SK-N-SH (cell line): ENCODE measurements around the gene LCE4A. TPM values are rescaled to one million over a fixed set of nuclear protein-coding genes. Genes with fewer than 3 reads are reported as not detected.
"Not testable (repeated sequence)": the region's sequence is repeated elsewhere in the genome, so short reads cannot be mapped to it uniquely, and the experiment has no call there.

ENCODE experiments used
- CTCF ChIA-PET: fragments of 300-600, 350-600 bp; formaldehyde crosslinking; extraction: SDS; loops from one replicate; lab custom pipeline; 2021; lab: Yijun Ruan, JAX
- POLR2A ChIA-PET: fragments of 350-600 bp; sonication (Branson Sonifier 250); formaldehyde crosslinking; extraction: SDS; loops from one replicate; lab custom pipeline; 2020; ENCODE audit warnings: antibody characterized with exemption, inconsistent platforms; lab: Yijun Ruan, JAX
- DNase-seq: peaks from one replicate; pipeline ENCODE4 v3.0.0; 2012
- H2AFZ ChIP-seq: fragments of 200-600 bp; sonication (generic); 2 replicates; pipeline ENCODE4 v1.8.1; 2016; ENCODE audit warnings: antibody characterized with exemption, mild to moderate bottlenecking, low read depth
- H3F3A ChIP-seq: fragments of 200-600 bp; sonication (generic); replicated peaks from 2 replicates; pipeline ENCODE3; 2016; ENCODE audit warnings: antibody characterized with exemption, mild to moderate bottlenecking; ENCODE audit not compliant: insufficient read depth
- H3K27ac ChIP-seq, 2 experiments: fragments of 200-500 bp in 1 of 2; fragments of 200-600 bp in 1 of 2; sonication (Bioruptor generic) in 1 of 2; sonication (generic), shearing (Covaris generic) in 1 of 2; 2 replicates each; pipeline versions ENCODE4 v1.5.1 to v1.6.1; 2014 to 2016; ENCODE audit warnings: low read depth in 2 of 2, inconsistent platforms in 1 of 2, low read length in 1 of 2, mild to moderate bottlenecking in 1 of 2, mixed read lengths in 1 of 2
- H3K27me3 ChIP-seq: fragments of 200-600 bp; sonication (generic), shearing (Covaris generic); 2 replicates; pipeline ENCODE4 v1.6.1; 2016; ENCODE audit warnings: mixed run types; ENCODE audit not compliant: insufficient read depth
- H3K36me3 ChIP-seq, 2 experiments: fragments of 200-500 bp in 1 of 2; fragments of 200-600 bp in 1 of 2; sonication (Bioruptor generic) in 1 of 2; sonication (generic) in 1 of 2; replicated peaks in 1 of 2; 2 replicates each; pipeline versions ENCODE3 to v1.5.1; 2014 to 2016; ENCODE audit warnings: low read length in 1 of 2, mild to moderate bottlenecking in 1 of 2; ENCODE audit not compliant: insufficient read depth in 2 of 2, control insufficient read depth in 1 of 2
- H3K4me1 ChIP-seq, 2 experiments: fragments of 200-500 bp in 1 of 2; fragments of 200-600 bp in 1 of 2; sonication (Bioruptor generic) in 1 of 2; sonication (generic), shearing (Covaris generic) in 1 of 2; 2 replicates each; pipeline versions ENCODE4 v1.5.1 to v1.6.1; 2014 to 2016; ENCODE audit warnings: low read depth in 1 of 2, low read length in 1 of 2, mixed run types in 1 of 2; ENCODE audit not compliant: insufficient read depth in 2 of 2, control insufficient read depth in 1 of 2
- H3K4me2 ChIP-seq: fragments of 200-600 bp; sonication (generic), shearing (Covaris generic); 2 replicates; pipeline ENCODE4 v1.6.1; 2017; ENCODE audit warnings: mixed run types
- H3K4me3 ChIP-seq, 2 experiments: fragments of 200-500 bp in 1 of 2; fragments of 200-600 bp in 1 of 2; sonication (Bioruptor generic) in 1 of 2; sonication (generic), shearing (Covaris generic) in 1 of 2; 2 replicates each; pipeline versions ENCODE4 v1.5.1 to v1.8.1; 2014 to 2016; ENCODE audit warnings: low read depth in 2 of 2, inconsistent platforms in 1 of 2, low read length in 1 of 2, mild to moderate bottlenecking in 1 of 2, mixed read lengths in 1 of 2, moderate library complexity in 1 of 2
- H3K79me2 ChIP-seq: fragments of 200-600 bp; sonication (generic); 2 replicates; pipeline ENCODE4 v1.8.1; 2017; ENCODE audit warnings: mild to moderate bottlenecking; ENCODE audit not compliant: insufficient read depth
- H3K9ac ChIP-seq: fragments of 200-600 bp; sonication (generic); 2 replicates; pipeline ENCODE4 v1.6.1; 2017; ENCODE audit warnings: mixed run types
- H3K9me2 ChIP-seq: fragments of 200-600 bp; sonication (generic); 2 replicates; pipeline ENCODE4 v1.6.1; 2017; ENCODE audit warnings: mixed run types
- H3K9me3 ChIP-seq: fragments of 200-600 bp; sonication (generic); 2 replicates; pipeline ENCODE4 v1.6.1; 2017; ENCODE audit warnings: mixed run types, mild to moderate bottlenecking, moderate library complexity
- H4K20me1 ChIP-seq: fragments of 200-600 bp; sonication (generic); 2 replicates; pipeline ENCODE4 v1.6.1; 2017; ENCODE audit warnings: mild to moderate bottlenecking, mixed run types; ENCODE audit not compliant: insufficient read depth
- CHD2 ChIP-seq: fragments of 150-350 bp; IDR thresholded peaks from 2 replicates; pipeline ENCODE4 v1.6.1; 2018; ENCODE audit warnings: low read length; ENCODE audit not compliant: partially characterized antibody
- ELF1 ChIP-seq: IDR thresholded peaks from 2 replicates; pipeline ENCODE4 v1.4.0; 2012
- FOXM1 ChIP-seq: IDR thresholded peaks from 2 replicates; pipeline ENCODE4 v1.4.0; 2012; ENCODE audit warnings: low read depth, mild to moderate bottlenecking
- GATA2 ChIP-seq: sonication (generic); formaldehyde crosslinking; IDR thresholded peaks from 2 replicates; pipeline ENCODE4 v1.5.0; 2020; ENCODE audit warnings: mild to moderate bottlenecking, missing genetic modification reagents
- MXI1 ChIP-seq: IDR thresholded peaks from 2 replicates; pipeline ENCODE4 v1.6.1; 2012; ENCODE audit warnings: mild to moderate bottlenecking, low read depth, low read length, improper control_type of control experiment
- RCOR1 ChIP-seq: fragments of 150-350 bp; IDR thresholded peaks from 2 replicates; pipeline ENCODE4 v1.6.1; 2017; ENCODE audit warnings: antibody characterized with exemption, low read length
- SIN3A ChIP-seq: IDR thresholded peaks from 2 replicates; pipeline ENCODE4 v1.6.1; 2012; ENCODE audit warnings: low read depth, mild to moderate bottlenecking, low read length, moderate library complexity, borderline replicate concordance
- SMC3 ChIP-seq: IDR thresholded peaks from 2 replicates; pipeline ENCODE4 v1.6.1; 2012; ENCODE audit warnings: low read depth, low read length, improper control_type of control experiment
- TAF1 ChIP-seq: IDR thresholded peaks from 2 replicates; pipeline ENCODE4 v1.6.1; 2012; ENCODE audit warnings: low read depth, mild to moderate bottlenecking, low read length, moderate library complexity, borderline replicate concordance
- YY1 ChIP-seq: IDR thresholded peaks from 2 replicates; pipeline ENCODE4 v1.4.0; 2012; ENCODE audit warnings: low read depth, mild to moderate bottlenecking
- WGBS: methylation state at CpG from one replicate; pipeline ENCODE4 v1.1.6; 2017; ENCODE audit warnings: low lambda C conversion rate; 5-methylcytosine and 5-hydroxymethylcytosine counted together
- polyA plus RNA-seq, 3 experiments: library from polyadenylated mRNA; depleted of rRNA; stranded (reverse); fragments of >200 nt; gene quantifications; 2 replicates each; pipeline ENCODE4 v1.2.3, GENCODE V29; 2012
- TF ChIP-seq, protein P1 (sequence below): IDR thresholded peaks from 2 replicates; pipeline ENCODE4 v1.6.1; 2012; ENCODE audit warnings: mild to moderate bottlenecking, low read depth, low read length, moderate library complexity
- TF ChIP-seq, protein P2 (sequence below): IDR thresholded peaks from 2 replicates; pipeline ENCODE4 v1.4.0; 2012; ENCODE audit warnings: low read depth
- TF ChIP-seq, protein P3 (sequence below): fragments of 150-350 bp; IDR thresholded peaks from 2 replicates; pipeline ENCODE4 v1.6.1; 2017; ENCODE audit warnings: antibody characterized with exemption, low read length, low read depth, borderline replicate concordance
- TF ChIP-seq, protein P4 (sequence below): IDR thresholded peaks from 2 replicates; pipeline ENCODE4 v1.4.0; 2012; ENCODE audit warnings: low read depth, borderline replicate concordance

The LCE4A gene
- polyA plus RNA-seq, 1 of the 3 experiments (the other 2 are of a cell fraction), result not detected

DNA sequence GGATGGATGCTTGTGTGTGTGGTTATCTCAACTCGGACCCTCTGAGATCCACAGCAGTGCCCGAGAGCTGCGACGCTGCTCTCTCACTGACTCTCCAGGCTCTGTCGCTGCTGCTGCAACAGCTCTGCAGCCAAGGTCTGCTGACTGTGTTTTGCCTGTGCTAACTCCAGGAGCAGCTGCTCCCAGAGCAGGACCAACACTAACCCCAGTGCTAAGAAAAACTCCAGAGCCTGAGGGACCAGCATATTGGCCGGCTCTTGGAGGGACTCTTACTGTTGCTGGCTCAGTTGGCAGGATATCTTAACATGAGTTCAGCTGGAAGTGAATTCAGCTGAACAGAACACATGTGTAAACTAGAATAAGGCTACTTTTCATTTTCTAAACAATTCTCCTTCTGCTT is 28.5 kb upstream of the LCE4A start (continued):
- TF ChIP-seq SMC3 (no peak), YY1 (no peak), RCOR1 (no peak), CHD2 (no peak), GATA2 (no peak)

DNA sequence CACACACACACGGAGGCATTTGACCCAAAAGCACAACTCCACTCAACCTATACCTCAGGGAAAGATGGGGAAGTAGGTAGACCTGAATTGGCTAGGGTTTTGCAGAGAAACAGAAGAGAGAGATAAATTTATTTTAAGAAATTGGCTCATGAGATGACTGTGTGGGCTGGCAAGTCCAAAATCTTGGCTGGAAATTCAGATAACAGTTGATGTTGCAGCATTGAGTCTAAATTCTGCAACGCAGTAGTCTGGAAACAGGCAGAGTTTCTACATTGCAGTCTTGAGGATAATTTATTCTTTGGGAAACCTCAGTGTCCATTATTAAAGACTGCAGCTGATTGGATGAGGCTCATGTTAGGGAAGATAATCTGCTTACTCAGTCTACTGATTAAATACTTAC is 26.3 kb upstream of the LCE4A start:
- Histone ChIP-seq H3K9ac (no peak overlapping the region), H3K27ac (no peak overlapping the region), H3K4me1 (no peaks in the 10 kb centered on the region), H3F3A (no peaks in the 10 kb centered on the region), H3K9me3 (no peaks in the 10 kb centered on the region), H3K4me3 (no peak overlapping the region), H3K79me2 (no peaks in the 10 kb centered on the region), H3K36me3 (no peaks in the 10 kb centered on the region), H2AFZ (no peak overlapping the region), H3K27me3 (no peaks in the 10 kb centered on the region), H4K20me1 (no peaks in the 10 kb centered on the region), H3K4me2 (no peak overlapping the region), H3K9me2 (no peaks in the 10 kb centered on the region)
- 0% methylated on average over 2 of the region's 2 CpGs for WGBS
- TF ChIP-seq GATA2 (no peak), CHD2 (no peak)
- TF ChIP-seq, protein P1, sequence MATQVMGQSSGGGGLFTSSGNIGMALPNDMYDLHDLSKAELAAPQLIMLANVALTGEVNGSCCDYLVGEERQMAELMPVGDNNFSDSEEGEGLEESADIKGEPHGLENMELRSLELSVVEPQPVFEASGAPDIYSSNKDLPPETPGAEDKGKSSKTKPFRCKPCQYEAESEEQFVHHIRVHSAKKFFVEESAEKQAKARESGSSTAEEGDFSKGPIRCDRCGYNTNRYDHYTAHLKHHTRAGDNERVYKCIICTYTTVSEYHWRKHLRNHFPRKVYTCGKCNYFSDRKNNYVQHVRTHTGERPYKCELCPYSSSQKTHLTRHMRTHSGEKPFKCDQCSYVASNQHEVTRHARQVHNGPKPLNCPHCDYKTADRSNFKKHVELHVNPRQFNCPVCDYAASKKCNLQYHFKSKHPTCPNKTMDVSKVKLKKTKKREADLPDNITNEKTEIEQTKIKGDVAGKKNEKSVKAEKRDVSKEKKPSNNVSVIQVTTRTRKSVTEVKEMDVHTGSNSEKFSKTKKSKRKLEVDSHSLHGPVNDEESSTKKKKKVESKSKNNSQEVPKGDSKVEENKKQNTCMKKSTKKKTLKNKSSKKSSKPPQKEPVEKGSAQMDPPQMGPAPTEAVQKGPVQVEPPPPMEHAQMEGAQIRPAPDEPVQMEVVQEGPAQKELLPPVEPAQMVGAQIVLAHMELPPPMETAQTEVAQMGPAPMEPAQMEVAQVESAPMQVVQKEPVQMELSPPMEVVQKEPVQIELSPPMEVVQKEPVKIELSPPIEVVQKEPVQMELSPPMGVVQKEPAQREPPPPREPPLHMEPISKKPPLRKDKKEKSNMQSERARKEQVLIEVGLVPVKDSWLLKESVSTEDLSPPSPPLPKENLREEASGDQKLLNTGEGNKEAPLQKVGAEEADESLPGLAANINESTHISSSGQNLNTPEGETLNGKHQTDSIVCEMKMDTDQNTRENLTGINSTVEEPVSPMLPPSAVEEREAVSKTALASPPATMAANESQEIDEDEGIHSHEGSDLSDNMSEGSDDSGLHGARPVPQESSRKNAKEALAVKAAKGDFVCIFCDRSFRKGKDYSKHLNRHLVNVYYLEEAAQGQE, result no peak
- TF ChIP-seq, protein P2, sequence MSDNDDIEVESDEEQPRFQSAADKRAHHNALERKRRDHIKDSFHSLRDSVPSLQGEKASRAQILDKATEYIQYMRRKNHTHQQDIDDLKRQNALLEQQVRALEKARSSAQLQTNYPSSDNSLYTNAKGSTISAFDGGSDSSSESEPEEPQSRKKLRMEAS, result no peak
- CTCF ChIA-PET, result no interaction called here
- POLR2A ChIA-PET, result no interaction called here
- no peak for DNase-seq

DNA sequence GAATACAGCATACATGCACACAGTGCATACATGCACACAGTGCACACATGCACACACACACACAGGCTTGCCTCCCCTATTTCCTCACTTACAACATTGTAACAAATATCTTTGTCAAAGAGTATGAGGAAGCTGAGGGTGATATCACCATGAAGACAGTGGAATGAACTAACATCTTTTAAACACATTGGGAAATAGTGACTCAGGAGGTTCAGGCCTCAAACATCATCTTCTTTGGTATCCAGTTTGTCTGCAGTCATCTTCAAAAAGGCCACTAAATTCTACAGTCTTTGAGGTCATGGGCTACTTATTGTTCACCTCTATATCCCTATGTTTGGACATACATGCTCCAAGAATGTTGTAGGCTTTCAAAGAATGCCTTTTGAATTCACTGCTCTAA is 24.1 kb upstream of the LCE4A start:
- TF ChIP-seq SIN3A (no peak), FOXM1 (no peak), CHD2 (no peak), MXI1 (no peak), TAF1 (no peak), ELF1 (no peak)
- TF ChIP-seq, protein P3, sequence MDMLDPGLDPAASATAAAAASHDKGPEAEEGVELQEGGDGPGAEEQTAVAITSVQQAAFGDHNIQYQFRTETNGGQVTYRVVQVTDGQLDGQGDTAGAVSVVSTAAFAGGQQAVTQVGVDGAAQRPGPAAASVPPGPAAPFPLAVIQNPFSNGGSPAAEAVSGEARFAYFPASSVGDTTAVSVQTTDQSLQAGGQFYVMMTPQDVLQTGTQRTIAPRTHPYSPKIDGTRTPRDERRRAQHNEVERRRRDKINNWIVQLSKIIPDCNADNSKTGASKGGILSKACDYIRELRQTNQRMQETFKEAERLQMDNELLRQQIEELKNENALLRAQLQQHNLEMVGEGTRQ, result no peak
- TF ChIP-seq, protein P4, sequence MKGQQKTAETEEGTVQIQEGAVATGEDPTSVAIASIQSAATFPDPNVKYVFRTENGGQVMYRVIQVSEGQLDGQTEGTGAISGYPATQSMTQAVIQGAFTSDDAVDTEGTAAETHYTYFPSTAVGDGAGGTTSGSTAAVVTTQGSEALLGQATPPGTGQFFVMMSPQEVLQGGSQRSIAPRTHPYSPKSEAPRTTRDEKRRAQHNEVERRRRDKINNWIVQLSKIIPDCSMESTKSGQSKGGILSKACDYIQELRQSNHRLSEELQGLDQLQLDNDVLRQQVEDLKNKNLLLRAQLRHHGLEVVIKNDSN, result no peak
- ChIA-PET CTCF (no interaction called here), POLR2A (no interaction called here)
- H3K9me2 ChIP-seq, result no peaks in the 10 kb centered on the region
- DNase-seq, result no peak
- H3K27ac ChIP-seq, result no peak overlapping the region
- no peaks in the 10 kb centered on the region for H3K79me2 ChIP-seq
- no peaks in the 10 kb centered on the region for H4K20me1 ChIP-seq
- H3K36me3 ChIP-seq, result no peaks in the 10 kb centered on the region
- no peak overlapping the region for H3K9ac ChIP-seq
- H3K4me1 ChIP-seq, result no peaks in the 10 kb centered on the region
- no peak overlapping the region for H2AFZ ChIP-seq
- no peak overlapping the region for H3K4me3 ChIP-seq
- H3K4me2 ChIP-seq, result no peak overlapping the region
- no peaks in the 10 kb centered on the region for H3F3A ChIP-seq
- H3K9me3 ChIP-seq, result no peaks in the 10 kb centered on the region
- H3K27me3 ChIP-seq, result no peaks in the 10 kb centered on the region

DNA sequence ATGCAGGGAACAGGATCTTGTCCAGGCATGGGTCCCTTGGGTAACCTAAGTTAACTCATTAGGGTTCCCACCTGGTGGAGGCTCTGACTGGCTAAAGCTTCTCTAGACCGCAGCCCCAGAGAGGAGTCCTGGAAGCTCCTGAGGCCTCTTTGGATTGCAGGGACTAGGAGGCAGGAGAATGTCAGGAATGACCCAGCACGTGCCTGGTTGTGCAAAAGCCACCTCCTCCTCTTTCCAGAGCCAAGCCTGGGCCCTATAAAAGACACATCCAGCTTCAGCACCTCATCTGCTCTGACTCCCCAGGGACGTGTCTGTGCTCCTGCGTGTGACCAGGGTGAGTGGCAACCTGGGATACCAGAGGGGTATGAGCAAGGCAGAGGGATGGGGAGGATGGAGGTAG is 22.1 kb upstream of the LCE4A start, which contains the start of gene LCE2B:
Gene LCE2B, plus strand, starts transcription at position 301 of the 400 bp plus-strand sequence. CDS start 721 bp downstream, outside the sequence.
- H3K9me2 ChIP-seq, H4K20me1 ChIP-seq, H3K79me2 ChIP-seq, CTCF ChIA-PET, H3K27me3 ChIP-seq, H3K27ac ChIP-seq, H3K4me2 ChIP-seq, H3K9me3 ChIP-seq, POLR2A ChIA-PET, DNase-seq, H2AFZ ChIP-seq, H3K9ac ChIP-seq, H3F3A ChIP-seq, H3K4me1 ChIP-seq, H3K36me3 ChIP-seq, H3K4me3 ChIP-seq: not testable (repeated sequence)
- WGBS, result 10% methylated on average over 2 of the region's 4 CpGs
